Neural cell (in vitro differentiated cells): ENCODE results near the gene DOK6. TPM values are rescaled to one million over a fixed set of nuclear protein-coding genes. Genes with fewer than 3 reads are reported as not detected.

Source experiments
- H2AFZ ChIP-seq: fragments of 200-600, 300-800 bp; sonication (generic), shearing (Covaris generic); 2 replicates; pipeline ENCODE4 v1.6.0; 2014; ENCODE audit warnings: low read depth, mild to moderate bottlenecking, antibody characterized with exemption, low read length, moderate library complexity
- H3F3A ChIP-seq: fragments of 200-600 bp; shearing (Covaris generic); 2 replicates; pipeline ENCODE4 v1.6.1; 2016; ENCODE audit warnings: mild to moderate bottlenecking, moderate library complexity, mixed read lengths, antibody characterized with exemption, low read length; ENCODE audit not compliant: insufficient read depth, poor library complexity, severe bottlenecking
- H3K27ac ChIP-seq: fragments of 200-600, 300-800 bp; sonication (generic), shearing (Covaris generic); 2 replicates; pipeline ENCODE4 v1.5.1; 2014; ENCODE audit warnings: mild to moderate bottlenecking, low read length, moderate library complexity
- H3K27me3 ChIP-seq: fragments of 300-800, 200-600 bp; sonication (generic), shearing (Covaris generic); 2 replicates; pipeline ENCODE4 v1.6.0; 2014; ENCODE audit warnings: mild to moderate bottlenecking, low read depth, low read length, moderate library complexity; ENCODE audit not compliant: insufficient read depth
- H3K36me3 ChIP-seq: fragments of 300-800, 200-600 bp; sonication (generic), shearing (Covaris generic); 2 replicates; pipeline ENCODE4 v1.5.1; 2014; ENCODE audit warnings: mild to moderate bottlenecking, antibody characterized with exemption, low read length, moderate library complexity; ENCODE audit not compliant: insufficient read depth
- H3K4me2 ChIP-seq: fragments of 300-800, 200-600 bp; sonication (generic), shearing (Covaris generic); 2 replicates; pipeline ENCODE4 v1.6.0; 2014; ENCODE audit warnings: mild to moderate bottlenecking, low read length
- H3K4me3 ChIP-seq: fragments of 300-800, 200-600 bp; sonication (generic), shearing (Covaris generic); 2 replicates; pipeline ENCODE4 v1.5.1; 2014; ENCODE audit warnings: mild to moderate bottlenecking, low read length, moderate library complexity
- H3K79me2 ChIP-seq: fragments of 200-600 bp; shearing (Covaris generic); replicated peaks from 2 replicates; pipeline ENCODE4 v1.6.0; 2014; ENCODE audit warnings: mild to moderate bottlenecking, low read length, moderate library complexity; ENCODE audit not compliant: insufficient read depth
- H3K9ac ChIP-seq: fragments of 300-800, 200-600 bp; sonication (generic), shearing (Covaris generic); 2 replicates; pipeline ENCODE4 v1.6.1; 2016; ENCODE audit warnings: mild to moderate bottlenecking, low read length, mixed read lengths
- H3K9me2 ChIP-seq: fragments of 200-600 bp; shearing (Covaris generic); 2 replicates; pipeline ENCODE4 v1.6.1; 2016; ENCODE audit warnings: mild to moderate bottlenecking, low read length, mixed read lengths; ENCODE audit not compliant: insufficient read depth
- H3K9me3 ChIP-seq: fragments of 200-600, 300-800 bp; sonication (generic), shearing (Covaris generic); 2 replicates; pipeline ENCODE4 v1.6.1; 2016; ENCODE audit warnings: mild to moderate bottlenecking, mixed run types, low read length, moderate library complexity, mixed read lengths
- H4K20me1 ChIP-seq: fragments of 200-600 bp; shearing (Covaris generic); 2 replicates; pipeline ENCODE4 v1.6.1; 2016; ENCODE audit warnings: mild to moderate bottlenecking, mixed run types; ENCODE audit not compliant: insufficient read depth
- EP300 ChIP-seq: fragments of 450-650 bp; conservative IDR thresholded peaks from 2 replicates; pipeline ENCODE4 v1.6.1; 2014; ENCODE audit warnings: antibody characterized with exemption, mild to moderate bottlenecking, moderate library complexity; ENCODE audit not compliant: poor library complexity, severe bottlenecking
- EZH2 ChIP-seq: fragments of 200-600, 300-800 bp; shearing (Covaris generic), sonication (generic); IDR thresholded peaks from 2 replicates; pipeline ENCODE4 v1.6.1; 2014; ENCODE audit warnings: antibody characterized with exemption, low read length, borderline replicate concordance, mild to moderate bottlenecking; ENCODE audit not compliant: insufficient read depth, poor library complexity, severe bottlenecking
- MXI1 ChIP-seq: fragments of 450-650 bp; conservative IDR thresholded peaks from 2 replicates; pipeline ENCODE4 v1.6.1; 2014; ENCODE audit warnings: antibody characterized with exemption, mild to moderate bottlenecking; ENCODE audit not compliant: poor library complexity, severe bottlenecking
- POLR2AphosphoS5 ChIP-seq: IDR thresholded peaks from 2 replicates; pipeline ENCODE4 v1.6.1; 2012
- RAD21 ChIP-seq: fragments of 450-650 bp; conservative IDR thresholded peaks from 2 replicates; pipeline ENCODE4 v1.6.1; 2014; ENCODE audit warnings: antibody characterized with exemption, mild to moderate bottlenecking, moderate library complexity
- REST ChIP-seq: IDR thresholded peaks from 2 replicates; pipeline ENCODE4 v1.6.1; 2012; ENCODE audit warnings: borderline replicate concordance
- SMC3 ChIP-seq: fragments of 450-650 bp; conservative IDR thresholded peaks from 2 replicates; pipeline ENCODE4 v1.6.1; 2014; ENCODE audit warnings: antibody characterized with exemption, mild to moderate bottlenecking, moderate library complexity; ENCODE audit not compliant: poor library complexity
- TAF1 ChIP-seq: IDR thresholded peaks from 2 replicates; pipeline ENCODE4 v1.6.1; 2012; ENCODE audit warnings: low read depth
- polyA plus RNA-seq: library from polyadenylated mRNA; depleted of rRNA; stranded (reverse); fragments of >200 nt; gene quantifications from 2 replicates; pipeline ENCODE4 v1.2.3, GENCODE V29; 2014
- TF ChIP-seq, protein P1 (sequence below): fragments of 450-650 bp; IDR thresholded peaks from 2 replicates; pipeline ENCODE4 v1.5.1; 2014; ENCODE audit warnings: antibody characterized with exemption, mild to moderate bottlenecking, moderate library complexity; ENCODE audit not compliant: poor library complexity, severe bottlenecking

DOK6 gene
- polyA plus RNA-seq, 1 donor from 2014 or later: 9.7 TPM

GRCh38 chr18:69752737-69753380 lies 352.2 kb downstream of the DOK6 start:
- H3K27me3 ChIP-seq: no peaks in the 10 kb centered on the region
- H3K27ac ChIP-seq: no peak overlapping the region
- H3K4me2 ChIP-seq: no peak overlapping the region
- H2AFZ ChIP-seq: no peak overlapping the region
- no peaks in the 10 kb centered on the region for H3K36me3 ChIP-seq
- no peaks in the 10 kb centered on the region for H4K20me1 ChIP-seq
- TF ChIP-seq TAF1: no peak
- no peak for TF ChIP-seq REST
- no peak for TF ChIP-seq RAD21
- TF ChIP-seq, protein P1, sequence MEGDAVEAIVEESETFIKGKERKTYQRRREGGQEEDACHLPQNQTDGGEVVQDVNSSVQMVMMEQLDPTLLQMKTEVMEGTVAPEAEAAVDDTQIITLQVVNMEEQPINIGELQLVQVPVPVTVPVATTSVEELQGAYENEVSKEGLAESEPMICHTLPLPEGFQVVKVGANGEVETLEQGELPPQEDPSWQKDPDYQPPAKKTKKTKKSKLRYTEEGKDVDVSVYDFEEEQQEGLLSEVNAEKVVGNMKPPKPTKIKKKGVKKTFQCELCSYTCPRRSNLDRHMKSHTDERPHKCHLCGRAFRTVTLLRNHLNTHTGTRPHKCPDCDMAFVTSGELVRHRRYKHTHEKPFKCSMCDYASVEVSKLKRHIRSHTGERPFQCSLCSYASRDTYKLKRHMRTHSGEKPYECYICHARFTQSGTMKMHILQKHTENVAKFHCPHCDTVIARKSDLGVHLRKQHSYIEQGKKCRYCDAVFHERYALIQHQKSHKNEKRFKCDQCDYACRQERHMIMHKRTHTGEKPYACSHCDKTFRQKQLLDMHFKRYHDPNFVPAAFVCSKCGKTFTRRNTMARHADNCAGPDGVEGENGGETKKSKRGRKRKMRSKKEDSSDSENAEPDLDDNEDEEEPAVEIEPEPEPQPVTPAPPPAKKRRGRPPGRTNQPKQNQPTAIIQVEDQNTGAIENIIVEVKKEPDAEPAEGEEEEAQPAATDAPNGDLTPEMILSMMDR: no peak
- TF ChIP-seq POLR2AphosphoS5: no peak
- no peak for TF ChIP-seq EP300
- no peak for TF ChIP-seq EZH2
- no peak for TF ChIP-seq MXI1
- no peak for TF ChIP-seq SMC3
- no peak overlapping the region for H3K4me3 ChIP-seq
- no peaks in the 10 kb centered on the region for H3K9me2 ChIP-seq
- H3K9ac ChIP-seq: no peak overlapping the region
- H3K79me2 ChIP-seq: no peaks in the 10 kb centered on the region
- H3K9me3 ChIP-seq: peaks cover 7% of the 10 kb centered on the region
- H3F3A ChIP-seq: no peaks in the 10 kb centered on the region

GRCh38 chr18:69754108-69754507 lies 353.4 kb downstream of the DOK6 start:
- Histone ChIP-seq H3K27ac (no peak overlapping the region), H2AFZ (no peak overlapping the region), H3K9ac (no peak overlapping the region), H4K20me1 (no peaks in the 10 kb centered on the region), H3K4me2 (no peak overlapping the region), H3K36me3 (no peaks in the 10 kb centered on the region), H3K79me2 (no peaks in the 10 kb centered on the region), H3K9me2 (no peaks in the 10 kb centered on the region), H3K27me3 (no peaks in the 10 kb centered on the region), H3F3A (no peaks in the 10 kb centered on the region), H3K4me3 (no peak overlapping the region), H3K9me3 (peaks cover 7% of the 10 kb centered on the region)
- TF ChIP-seq, protein P1: no peak
- TF ChIP-seq TAF1: no peak
- no peak for TF ChIP-seq RAD21
- TF ChIP-seq EZH2: no peak
- TF ChIP-seq MXI1: no peak
- no peak for TF ChIP-seq EP300
- TF ChIP-seq SMC3: no peak
- no peak for TF ChIP-seq POLR2AphosphoS5
- TF ChIP-seq REST: no peak
